B cell (primary cell): ENCODE data around the gene HMG20A. TPM values are rescaled to one million over a fixed set of nuclear protein-coding genes. Genes with fewer than 3 reads are reported as not detected.

Experiments used
- ATAC-seq: fragments of 200-7000 bp; cut with Tn5 transposase; one replicate; pipeline ENCODE4 v1.10.0; 2021; ENCODE audit warnings: low read depth, mild to moderate bottlenecking, moderate number of reproducible peaks, moderate library complexity
- CTCF ChIA-PET: fragments of 350-600 bp; sonication (Branson Sonifier 250); formaldehyde crosslinking; loops from one replicate; lab custom pipeline; 2021; ENCODE audit warnings: antibody characterized with exemption, inconsistent platforms; lab: Charles Lee
- POLR2A ChIA-PET: fragments of 350-600 bp; sonication (Branson Sonifier 250); formaldehyde crosslinking; loops from one replicate; lab custom pipeline; 2021; ENCODE audit warnings: antibody characterized with exemption; lab: Charles Lee
- DNase-seq: peaks from one replicate; pipeline ENCODE4 v3.0.0; 2013
- H2AFZ ChIP-seq: 2 replicates; pipeline ENCODE4 v1.6.1; 2012; ENCODE audit warnings: mild to moderate bottlenecking, low read depth, low read length; ENCODE audit not compliant: insufficient read depth, poor library complexity, severe bottlenecking
- H3K27ac ChIP-seq, 2 donors: 1 replicate in 1 of 2; 2 replicates in 1 of 2; pipeline ENCODE4 v1.5.1; 2012 to 2013; ENCODE audit warnings: low read length in 2 of 2, mild to moderate bottlenecking in 2 of 2, moderate library complexity in 1 of 2
- H3K27me3 ChIP-seq, 4 experiments: fragments of 200-600 bp in 1 of 4; sonication (generic) in 1 of 4; replicated peaks in 1 of 4; 1 replicate in 2 of 4; 2 replicates in 2 of 4; pipeline versions ENCODE4 v1.6.1 to v1.7.0; 2013 to 2016; ENCODE audit warnings: low read length in 3 of 4, mild to moderate bottlenecking in 2 of 4, mixed read lengths in 1 of 4, moderate library complexity in 1 of 4; ENCODE audit not compliant: insufficient read depth in 4 of 4, control insufficient read depth in 3 of 4; ENCODE audit errors: control extremely low read depth in 1 of 4
- H3K36me3 ChIP-seq, 2 experiments: replicated peaks in 1 of 2; 1 replicate in 1 of 2; 2 replicates in 1 of 2; pipeline versions ENCODE4 v1.6.1 to v1.7.1; 2013; ENCODE audit warnings: low read length in 1 of 2; ENCODE audit not compliant: insufficient read depth in 2 of 2, control insufficient read depth in 1 of 2; ENCODE audit errors: control extremely low read depth in 1 of 2, extremely low read depth in 1 of 2
- H3K4me1 ChIP-seq, 2 donors: fragments of 200-600 bp in 1 of 2; sonication (generic) in 1 of 2; 1 replicate in 1 of 2; 2 replicates in 1 of 2; pipeline versions ENCODE4 v1.5.1 to v1.6.1; 2013 to 2017; ENCODE audit warnings: low read length in 2 of 2; ENCODE audit not compliant: control insufficient read depth in 2 of 2, insufficient read depth in 2 of 2
- H3K4me2 ChIP-seq: replicated peaks from 2 replicates; pipeline ENCODE3; 2012; ENCODE audit warnings: mild to moderate bottlenecking, low read depth, low read length; ENCODE audit not compliant: poor library complexity, severe bottlenecking
- H3K4me3 ChIP-seq, 5 experiments: fragments of 200-600 bp in 1 of 5; sonication (generic) in 1 of 5; 1 replicate in 3 of 5; 2 replicates in 2 of 5; pipeline versions ENCODE4 v1.5.1 to v1.7.0; 2011 to 2016; ENCODE audit warnings: low read length in 4 of 5, mild to moderate bottlenecking in 4 of 5, low read depth in 2 of 5, control low read depth in 1 of 5, moderate library complexity in 1 of 5; ENCODE audit not compliant: insufficient read depth in 1 of 5; ENCODE audit errors: control extremely low read depth in 1 of 5, extremely low read depth in 1 of 5
- H3K79me2 ChIP-seq: fragments of 200-600 bp; sonication (generic); one replicate; pipeline ENCODE4 v1.6.0; 2016; ENCODE audit warnings: low read length; ENCODE audit not compliant: control insufficient read depth, insufficient read depth
- H3K9ac ChIP-seq: fragments of 200-600 bp; sonication (generic); 2 replicates; pipeline ENCODE4 v1.6.1; 2017; ENCODE audit warnings: mild to moderate bottlenecking, low read length, moderate library complexity
- H3K9me3 ChIP-seq, 3 donors: one replicate each; pipeline versions ENCODE4 v1.6.1 to v1.7.1; 2013; ENCODE audit warnings: low read length in 2 of 3; ENCODE audit not compliant: control insufficient read depth in 2 of 3, insufficient read depth in 1 of 3; ENCODE audit errors: control extremely low read depth in 1 of 3
- H4K20me1 ChIP-seq: 2 replicates; pipeline ENCODE4 v1.6.0; 2012; ENCODE audit warnings: mild to moderate bottlenecking, low read length; ENCODE audit not compliant: insufficient read depth, control insufficient read depth, poor library complexity, severe bottlenecking
- H3K27ac Mint-ChIP-seq: one replicate; pipeline ENCODE4 v1.8.0; 2021; ENCODE audit warnings: mixed read lengths
- H3K27me3 Mint-ChIP-seq: one replicate; pipeline ENCODE4 v1.8.0; 2021; ENCODE audit warnings: mixed read lengths
- H3K4me1 Mint-ChIP-seq: one replicate; pipeline ENCODE4 v1.8.0; 2021; ENCODE audit warnings: mixed read lengths
- H3K4me3 Mint-ChIP-seq: one replicate; pipeline ENCODE4 v1.8.0; 2021; ENCODE audit warnings: mixed read lengths
- H3K9me3 Mint-ChIP-seq: one replicate; pipeline ENCODE4 v1.8.0; 2022; ENCODE audit warnings: mixed read lengths; ENCODE audit not compliant: insufficient read depth
- EZH2 ChIP-seq: IDR thresholded peaks from 2 replicates; pipeline ENCODE4 v1.6.1; 2012; ENCODE audit warnings: borderline replicate concordance, low read depth, mild to moderate bottlenecking, moderate library complexity, low read length; ENCODE audit not compliant: insufficient read depth, poor library complexity, severe bottlenecking
- WGBS: methylation state at CpG from one replicate; pipeline ENCODE4 v1.1.5; 2013; ENCODE audit warnings: missing lambda C conversion rate; ENCODE audit not compliant: insufficient coverage; 5-methylcytosine and 5-hydroxymethylcytosine counted together
- intact Hi-C: fragments of 100-400 bp; cut with micrococcal nuclease; formaldehyde crosslinking; loops from one replicate; pipeline ENCODE4 v1.10.0; 2022
- polyA plus RNA-seq: library from polyadenylated mRNA; depleted of rRNA; stranded (reverse); fragments of >200 nt; gene quantifications from 2 replicates; pipeline ENCODE4 v1.2.3, GENCODE V29; 2012
- total RNA-seq, 2 donors: library from RNA; stranded (reverse); fragments of 120-200 nt in 1 of 2; gene quantifications; 1 replicate in 1 of 2; 2 replicates in 1 of 2; pipeline versions ENCODE4 v1.2.3 to v1.2.4, GENCODE V29; 2013 to 2022
- TF ChIP-seq, protein P1 (sequence below): fragments of 200-600 bp; IDR thresholded peaks from one replicate; pipeline ENCODE4 v1.8.0; 2022; ENCODE audit warnings: antibody characterized with exemption, mild to moderate bottlenecking

The HMG20A gene
- total and polyA plus RNA-seq, 2 donors (not counting 1 experiment from before 2014, with no cell fraction given) = 26.1 to 63.5 TPM

- no peak overlapping the region for H3K27ac Mint-ChIP-seq
- CTCF ChIA-PET = interaction anchor here (0.7 to 2.0 kb wide), 3 partner anchors 9 to 399 kb away, joined by 3 to 6 read pairs (median 5); no protein-coding TSS in a partner anchor
- Histone ChIP-seq H3K36me3 (no peaks in the 10 kb centered on the region), H3K4me2 (no peak overlapping the region), H3K4me3 (no peak overlapping the region), H2AFZ (no peak overlapping the region), H3K9me3 (no peaks in the 10 kb centered on the region), H3K79me2 (no peaks in the 10 kb centered on the region), H3K27ac (no peak overlapping the region), H3K4me1 (no peaks in the 10 kb centered on the region), H3K9ac (no peak overlapping the region), H4K20me1 (no peaks in the 10 kb centered on the region), H3K27me3 (peaks cover 0 to 3% (median 0%) of the 10 kb centered on the region in 4 experiments)
- WGBS = 99% methylated on average over 8 of the region's 10 CpGs
- H3K4me1 Mint-ChIP-seq = no peaks in the 10 kb centered on the region
- intact Hi-C loops = no loop called here
- ATAC-seq (no peak), DNase-seq (no peak)
- H3K27me3 Mint-ChIP-seq = no peaks in the 10 kb centered on the region
- no peak overlapping the region for H3K4me3 Mint-ChIP-seq
- TF ChIP-seq, protein P1, sequence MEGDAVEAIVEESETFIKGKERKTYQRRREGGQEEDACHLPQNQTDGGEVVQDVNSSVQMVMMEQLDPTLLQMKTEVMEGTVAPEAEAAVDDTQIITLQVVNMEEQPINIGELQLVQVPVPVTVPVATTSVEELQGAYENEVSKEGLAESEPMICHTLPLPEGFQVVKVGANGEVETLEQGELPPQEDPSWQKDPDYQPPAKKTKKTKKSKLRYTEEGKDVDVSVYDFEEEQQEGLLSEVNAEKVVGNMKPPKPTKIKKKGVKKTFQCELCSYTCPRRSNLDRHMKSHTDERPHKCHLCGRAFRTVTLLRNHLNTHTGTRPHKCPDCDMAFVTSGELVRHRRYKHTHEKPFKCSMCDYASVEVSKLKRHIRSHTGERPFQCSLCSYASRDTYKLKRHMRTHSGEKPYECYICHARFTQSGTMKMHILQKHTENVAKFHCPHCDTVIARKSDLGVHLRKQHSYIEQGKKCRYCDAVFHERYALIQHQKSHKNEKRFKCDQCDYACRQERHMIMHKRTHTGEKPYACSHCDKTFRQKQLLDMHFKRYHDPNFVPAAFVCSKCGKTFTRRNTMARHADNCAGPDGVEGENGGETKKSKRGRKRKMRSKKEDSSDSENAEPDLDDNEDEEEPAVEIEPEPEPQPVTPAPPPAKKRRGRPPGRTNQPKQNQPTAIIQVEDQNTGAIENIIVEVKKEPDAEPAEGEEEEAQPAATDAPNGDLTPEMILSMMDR = no peak
- no peak for TF ChIP-seq EZH2
- POLR2A ChIA-PET = no interaction called here
- H3K9me3 Mint-ChIP-seq = no peaks in the 10 kb centered on the region
These were observed 108.9 kb downstream of the HMG20A start for GRCh38 chr15:77529394-77530159.

GRCh38 chr15:77530576-77530975 is 109.9 kb downstream of the HMG20A start:
- H2AFZ ChIP-seq = no peak overlapping the region
- Mint-ChIP-seq H3K4me1 (peaks cover 2% of the 10 kb centered on the region), H3K4me3 (no peak overlapping the region), H3K27me3 (no peaks in the 10 kb centered on the region), H3K27ac (no peak overlapping the region), H3K9me3 (no peaks in the 10 kb centered on the region)
- no peaks in the 10 kb centered on the region for H4K20me1 ChIP-seq
- H3K27ac ChIP-seq = no peak overlapping the region
- no peak overlapping the region for H3K4me3 ChIP-seq
- H3K36me3 ChIP-seq = no peaks in the 10 kb centered on the region
- intact Hi-C loops = no loop called here
- no peaks in the 10 kb centered on the region for H3K9me3 ChIP-seq
- H3K27me3 ChIP-seq = peaks cover 0 to 3% (median 0%) of the 10 kb centered on the region in 4 experiments
- ATAC-seq (no peak), DNase-seq (no peak)
- no peaks in the 10 kb centered on the region for H3K4me1 ChIP-seq
- TF ChIP-seq EZH2 = no peak
- TF ChIP-seq, protein P1 = no peak
- ChIA-PET CTCF (interaction anchor here (1.8 kb wide), 1 partner anchor 13 kb away, joined by 6 read pairs; no protein-coding TSS in a partner anchor), POLR2A (no interaction called here)
- H3K4me2 ChIP-seq = no peak overlapping the region
- no peak overlapping the region for H3K9ac ChIP-seq
- H3K79me2 ChIP-seq = no peaks in the 10 kb centered on the region
- 92% methylated on average over 3 of the region's 7 CpGs for WGBS
